ENCODE measurements around the gene ERICH4.
"Not testable (repeated sequence)": the region's sequence is repeated elsewhere in the genome, so short reads cannot be mapped to it uniquely, and the experiment has no call there.

ERICH4 gene

DNA sequence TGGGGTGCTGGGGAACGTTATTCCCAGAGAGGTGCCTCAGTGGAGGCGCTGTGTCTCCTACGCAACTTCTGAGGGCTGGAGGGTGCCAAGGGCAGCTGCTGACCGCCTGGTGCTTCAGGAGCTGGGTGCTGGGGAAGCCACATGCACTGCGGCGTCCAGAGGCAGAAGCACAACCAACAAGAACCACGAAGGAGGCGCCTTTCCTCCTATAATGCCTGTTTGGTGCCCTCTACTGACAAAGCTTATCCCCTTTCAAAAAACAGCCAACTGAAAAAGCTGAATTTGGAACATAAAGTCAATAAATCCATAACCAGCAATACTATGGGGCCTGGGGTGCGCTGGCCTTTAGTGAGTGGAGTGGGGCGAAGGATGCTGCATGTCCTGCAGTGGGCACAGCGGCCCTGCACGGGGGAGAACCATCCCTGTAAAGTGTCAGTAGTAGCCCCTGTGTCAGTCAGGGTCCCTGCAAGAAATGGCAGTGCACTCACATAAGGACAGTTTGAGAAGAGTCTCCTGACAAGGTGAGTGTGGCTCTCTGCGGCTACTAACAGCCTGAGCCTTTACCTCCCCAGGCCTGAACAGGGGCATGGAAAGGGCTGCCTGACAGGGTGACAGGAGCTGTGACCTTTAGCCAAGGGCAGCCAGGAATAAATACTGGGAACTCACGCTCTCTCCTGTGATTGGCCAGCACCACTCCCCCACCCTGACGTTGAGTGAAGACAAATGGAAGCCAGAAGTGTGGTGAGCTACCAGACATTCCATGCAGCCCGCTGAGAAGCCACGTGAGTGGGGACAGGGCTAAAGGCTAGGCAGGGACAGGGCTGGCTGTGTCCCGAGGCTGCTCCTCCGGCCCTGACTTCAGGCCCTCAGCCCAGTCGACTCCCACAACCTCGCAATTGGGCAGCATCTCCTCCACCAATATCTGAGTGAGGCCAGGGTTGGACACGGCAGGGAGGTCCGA lies 11.2 kb upstream of the ERICH4 start:
- no peaks in the 10 kb centered on the region for H3K27me3 ChIP-seq (ENCODE audit: insufficient read depth, low read length)
- no peaks in the 10 kb centered on the region for H3K9me3 ChIP-seq (ENCODE audit: low read length)
- H3K27ac ChIP-seq (ENCODE audit: low read depth, low read length, poor library complexity, severe bottlenecking): no peak overlapping the region
- no peak overlapping the region for H2AFZ ChIP-seq (ENCODE audit: low read length)
- no peaks in the 10 kb centered on the region for H3K9me2 ChIP-seq (ENCODE audit: low read depth, low read length)
- no peak overlapping the region for H3K4me2 ChIP-seq (ENCODE audit: low read length)
- TF ChIP-seq, protein P1, sequence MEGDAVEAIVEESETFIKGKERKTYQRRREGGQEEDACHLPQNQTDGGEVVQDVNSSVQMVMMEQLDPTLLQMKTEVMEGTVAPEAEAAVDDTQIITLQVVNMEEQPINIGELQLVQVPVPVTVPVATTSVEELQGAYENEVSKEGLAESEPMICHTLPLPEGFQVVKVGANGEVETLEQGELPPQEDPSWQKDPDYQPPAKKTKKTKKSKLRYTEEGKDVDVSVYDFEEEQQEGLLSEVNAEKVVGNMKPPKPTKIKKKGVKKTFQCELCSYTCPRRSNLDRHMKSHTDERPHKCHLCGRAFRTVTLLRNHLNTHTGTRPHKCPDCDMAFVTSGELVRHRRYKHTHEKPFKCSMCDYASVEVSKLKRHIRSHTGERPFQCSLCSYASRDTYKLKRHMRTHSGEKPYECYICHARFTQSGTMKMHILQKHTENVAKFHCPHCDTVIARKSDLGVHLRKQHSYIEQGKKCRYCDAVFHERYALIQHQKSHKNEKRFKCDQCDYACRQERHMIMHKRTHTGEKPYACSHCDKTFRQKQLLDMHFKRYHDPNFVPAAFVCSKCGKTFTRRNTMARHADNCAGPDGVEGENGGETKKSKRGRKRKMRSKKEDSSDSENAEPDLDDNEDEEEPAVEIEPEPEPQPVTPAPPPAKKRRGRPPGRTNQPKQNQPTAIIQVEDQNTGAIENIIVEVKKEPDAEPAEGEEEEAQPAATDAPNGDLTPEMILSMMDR (IDR thresholded peaks at IDR 0.05; ENCODE audit: low read length): peak; percentile 38; the same call in 1 of the 2 replicates
- TF ChIP-seq EZH2 (IDR thresholded peaks at IDR 0.05; ENCODE audit: borderline replicate concordance, low read length): no peak
- no peak overlapping the region for H3K4me3 ChIP-seq (ENCODE audit: low read depth, low read length, poor library complexity, severe bottlenecking)
- peaks cover 40% of the 10 kb centered on the region for H3K36me3 ChIP-seq (ENCODE audit: insufficient read depth, low read length)
- H3F3A ChIP-seq (ENCODE audit: insufficient read depth, low read length): no peaks in the 10 kb centered on the region; the same call in 1 of the 2 replicates
- H3K79me2 ChIP-seq (ENCODE audit: insufficient read depth, low read length): no peaks in the 10 kb centered on the region
- no peaks in the 10 kb centered on the region for H3K4me1 ChIP-seq (ENCODE audit: insufficient read depth, low read length, severe bottlenecking)
- no peaks in the 10 kb centered on the region for H4K20me1 ChIP-seq (ENCODE audit: insufficient read depth, low read length)
- H3K9ac ChIP-seq (ENCODE audit: low read length): no peak overlapping the region

DNA sequence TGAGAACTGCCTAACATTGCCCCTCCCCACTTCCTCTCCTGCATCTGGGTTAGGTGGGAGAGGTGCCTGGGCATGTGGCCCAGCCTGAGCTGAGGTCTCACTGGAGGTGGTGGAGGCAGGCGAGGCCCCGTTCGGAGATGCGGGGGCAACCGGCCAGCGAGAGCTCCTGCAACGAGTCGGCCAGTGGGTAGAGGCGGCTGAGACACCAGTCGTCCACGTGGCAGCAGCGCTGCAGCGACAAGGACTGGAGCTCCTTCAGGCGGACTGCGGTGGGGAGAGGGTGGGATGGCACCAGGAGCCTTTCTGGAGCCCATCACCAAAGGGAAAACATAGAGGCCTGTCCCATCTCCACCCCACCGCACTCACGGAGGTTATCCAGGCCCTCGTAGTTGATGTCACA lies 9.8 kb upstream of the ERICH4 start:
- H3K4me1 ChIP-seq (ENCODE audit: insufficient read depth, low read length, severe bottlenecking): no peaks in the 10 kb centered on the region
- no peaks in the 10 kb centered on the region for H3K9me2 ChIP-seq (ENCODE audit: low read depth, low read length)
- no peak overlapping the region for H3K27ac ChIP-seq (ENCODE audit: low read depth, low read length, poor library complexity, severe bottlenecking)
- H3K27me3 ChIP-seq (ENCODE audit: insufficient read depth, low read length): no peaks in the 10 kb centered on the region
- no peak for TF ChIP-seq EZH2 (IDR thresholded peaks at IDR 0.05; ENCODE audit: borderline replicate concordance, low read length)
- TF ChIP-seq, protein P1 (IDR thresholded peaks at IDR 0.05; ENCODE audit: low read length): no peak
- no peak overlapping the region for H2AFZ ChIP-seq (ENCODE audit: low read length)
- H3K9me3 ChIP-seq (ENCODE audit: low read length): no peaks in the 10 kb centered on the region
- H3K4me3 ChIP-seq (ENCODE audit: low read depth, low read length, poor library complexity, severe bottlenecking): no peak overlapping the region
- no peaks in the 10 kb centered on the region for H4K20me1 ChIP-seq (ENCODE audit: insufficient read depth, low read length)
- H3K79me2 ChIP-seq (ENCODE audit: insufficient read depth, low read length): no peaks in the 10 kb centered on the region
- no peaks in the 10 kb centered on the region; the same call in 1 of the 2 replicates for H3F3A ChIP-seq (ENCODE audit: insufficient read depth, low read length)
- H3K36me3 ChIP-seq (ENCODE audit: insufficient read depth, low read length): peaks cover 40% of the 10 kb centered on the region
- H3K4me2 ChIP-seq (ENCODE audit: low read length): no peak overlapping the region
- H3K9ac ChIP-seq (ENCODE audit: low read length): no peak overlapping the region

DNA sequence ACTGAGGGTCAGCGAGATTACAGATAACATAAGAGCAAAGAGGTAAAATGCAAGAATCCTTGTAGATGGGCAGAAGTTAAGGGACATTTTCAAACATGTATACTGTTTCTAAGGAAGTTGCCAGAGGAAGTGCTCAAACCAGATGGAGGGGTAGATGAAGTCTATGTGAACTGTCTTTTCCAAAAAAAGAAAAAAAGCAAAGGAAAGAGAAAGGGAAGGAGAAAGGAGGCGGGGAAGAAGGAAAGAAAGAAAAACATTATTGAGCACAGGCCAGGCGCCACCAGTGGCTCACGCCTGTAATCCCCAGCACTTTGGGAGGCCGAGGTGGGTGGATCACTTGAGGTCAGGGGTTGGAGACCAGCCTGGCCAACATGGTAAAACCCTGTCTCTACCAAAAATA lies 8.5 kb upstream of the ERICH4 start:
- Histone ChIP-seq H4K20me1 (ENCODE audit: insufficient read depth, low read length) (no peaks in the 10 kb centered on the region), H3K9ac (ENCODE audit: low read length) (no peak overlapping the region)
- no peak for TF ChIP-seq EZH2 (IDR thresholded peaks at IDR 0.05; ENCODE audit: borderline replicate concordance, low read length)
- TF ChIP-seq, protein P1 (IDR thresholded peaks at IDR 0.05; ENCODE audit: low read length): no peak

DNA sequence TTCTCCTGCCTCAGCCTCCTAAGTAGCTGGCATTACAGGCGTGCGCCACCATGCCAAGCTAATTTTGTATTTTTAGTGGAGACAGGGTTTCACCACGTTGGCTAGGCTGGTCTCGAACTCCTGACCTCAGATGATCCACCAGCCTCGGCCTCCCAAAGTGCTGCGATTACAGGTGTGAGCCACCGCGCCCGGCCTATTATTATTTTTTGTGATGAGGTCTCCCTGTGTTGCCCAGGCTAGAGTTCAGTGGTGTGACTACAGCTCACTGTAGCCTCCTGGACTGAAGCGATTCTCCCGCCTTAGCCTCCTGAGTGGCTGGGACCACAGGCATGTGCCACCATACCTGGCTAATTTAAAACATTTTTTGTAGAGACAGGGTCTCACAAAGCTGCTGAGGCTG lies 7.6 kb upstream of the ERICH4 start:
- not testable (repeated sequence) for H3K4me3 ChIP-seq (ENCODE audit: low read depth, low read length, poor library complexity, severe bottlenecking); H3F3A ChIP-seq (ENCODE audit: insufficient read depth, low read length); H3K4me2 ChIP-seq (ENCODE audit: low read length); H3K9me3 ChIP-seq (ENCODE audit: low read length); H3K27ac ChIP-seq (ENCODE audit: low read depth, low read length, poor library complexity, severe bottlenecking); H3K27me3 ChIP-seq (ENCODE audit: insufficient read depth, low read length); H3K9me2 ChIP-seq (ENCODE audit: low read depth, low read length); H4K20me1 ChIP-seq (ENCODE audit: insufficient read depth, low read length); H3K4me1 ChIP-seq (ENCODE audit: insufficient read depth, low read length, severe bottlenecking); H3K9ac ChIP-seq (ENCODE audit: low read length); H3K79me2 ChIP-seq (ENCODE audit: insufficient read depth, low read length); H2AFZ ChIP-seq (ENCODE audit: low read length)
- H3K36me3 ChIP-seq (ENCODE audit: insufficient read depth, low read length): peaks cover 32% of the 10 kb centered on the region; the same call in 1 of the 2 replicates

More for the DNA sequence above, 8.5 kb upstream of the ERICH4 start:
- peaks cover 6% of the 10 kb centered on the region; the same call in 1 of the 2 replicates for H3K79me2 ChIP-seq (ENCODE audit: insufficient read depth, low read length)
- H3K9me3 ChIP-seq (ENCODE audit: low read length): no peaks in the 10 kb centered on the region
- no peaks in the 10 kb centered on the region for H3K27me3 ChIP-seq (ENCODE audit: insufficient read depth, low read length)
- H3K4me1 ChIP-seq (ENCODE audit: insufficient read depth, low read length, severe bottlenecking): peaks cover 10% of the 10 kb centered on the region
- H2AFZ ChIP-seq (ENCODE audit: low read length): no peak overlapping the region
- peaks cover 32% of the 10 kb centered on the region; the same call in 1 of the 2 replicates for H3K36me3 ChIP-seq (ENCODE audit: insufficient read depth, low read length)
- no peaks in the 10 kb centered on the region for H3K9me2 ChIP-seq (ENCODE audit: low read depth, low read length)
- H3K27ac ChIP-seq (ENCODE audit: low read depth, low read length, poor library complexity, severe bottlenecking): no peak overlapping the region
- H3F3A ChIP-seq (ENCODE audit: insufficient read depth, low read length): no peaks in the 10 kb centered on the region; the same call in 1 of the 2 replicates
- H3K4me3 ChIP-seq (ENCODE audit: low read depth, low read length, poor library complexity, severe bottlenecking): no peak overlapping the region
- no peak overlapping the region for H3K4me2 ChIP-seq (ENCODE audit: low read length)
